ENCODE data around the gene PHRF1. TPM values are rescaled to one million over a fixed set of nuclear protein-coding genes. Genes with fewer than 3 reads are reported as not detected.
A peak's percentile ranks its signal among the peaks of the same experiment; 100 is the strongest.

The PHRF1 gene
- total RNA-seq, 1 experiment from 2014 or later = 48.9 TPM

DNA sequence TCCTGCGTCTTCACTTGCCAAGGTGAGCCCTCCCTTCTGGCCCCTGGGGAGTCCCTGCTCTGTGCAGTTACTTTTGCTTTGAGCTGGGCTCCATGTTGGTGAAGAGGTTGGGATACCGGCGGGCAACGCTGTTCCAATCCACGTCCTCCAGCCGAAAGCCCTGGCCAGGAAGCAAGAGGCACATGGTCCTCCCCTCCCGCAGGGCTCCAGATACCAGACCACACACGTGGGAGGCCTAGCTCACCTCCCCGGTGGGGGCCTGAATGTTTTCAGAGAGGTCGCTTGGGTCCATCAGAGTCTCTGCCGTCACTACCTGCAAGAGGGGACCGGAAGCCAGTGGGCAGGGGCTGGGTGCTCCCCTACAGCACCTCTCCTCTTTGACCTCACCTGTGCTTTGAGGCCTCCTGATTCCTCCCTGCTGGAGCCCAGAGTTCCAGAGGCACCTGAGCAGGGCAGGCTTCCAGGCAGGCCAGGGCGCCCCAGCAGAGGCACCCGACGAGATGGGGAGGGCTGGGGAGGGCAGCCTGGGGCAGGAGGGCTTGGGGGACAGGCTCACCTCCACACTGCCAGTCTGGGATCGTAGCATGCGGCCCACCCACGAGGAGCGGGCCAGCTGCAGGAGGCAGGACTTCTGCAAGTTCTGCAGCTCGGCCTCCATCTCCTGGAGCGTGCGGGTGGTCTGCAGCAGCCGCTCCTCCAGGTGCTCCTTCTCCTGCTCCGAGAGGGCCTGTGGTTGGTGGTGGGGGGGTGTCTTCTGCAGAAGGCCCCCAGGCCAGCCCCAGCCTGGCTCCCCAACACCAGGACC is 18.7 kb upstream of the PHRF1 start:
- Histone ChIP-seq H3K9ac (ENCODE audit: extremely low read depth, insufficient read length, low read length) (no peak overlapping the region), H2BK15ac (ENCODE audit: low read depth, low read length) (no peak overlapping the region), H3K79me2 (ENCODE audit: insufficient read depth, low read length) (no peaks in the 10 kb centered on the region), H3K4ac (ENCODE audit: low read depth, low read length) (no peak overlapping the region), H3K14ac (ENCODE audit: insufficient read depth, low read length) (no peak overlapping the region; the same call in 1 of the 2 replicates), H2AFZ (ENCODE audit: low read length) (no peak overlapping the region), H4K91ac (ENCODE audit: insufficient read length, low read depth, low read length) (no peak overlapping the region), H4K8ac (replicated peaks; ENCODE audit: insufficient read length, low read depth, low read length) (no peak overlapping the region), H3K56ac (ENCODE audit: insufficient read length, low read depth, low read length) (no peak overlapping the region), H2AK5ac (ENCODE audit: insufficient read length, low read length) (no peak overlapping the region), H3K9me3 (ENCODE audit: control insufficient read depth, low read depth, low read length) (no peaks in the 10 kb centered on the region), H3K4me1 (ENCODE audit: insufficient read depth, low read length) (no peaks in the 10 kb centered on the region), H2BK12ac (ENCODE audit: insufficient read length, low read depth, low read length) (no peak overlapping the region), H4K5ac (ENCODE audit: insufficient read length, low read depth, low read length) (no peak overlapping the region), H2BK5ac (ENCODE audit: insufficient read length, low read length) (no peak overlapping the region), H3T11ph (ENCODE audit: low read length) (no peak overlapping the region), H3K27ac (ENCODE audit: insufficient read length, low read depth, low read length) (no peak overlapping the region), H2BK120ac (ENCODE audit: low read depth, low read length, poor library complexity, severe bottlenecking) (no peak overlapping the region), H3K18ac (ENCODE audit: insufficient read length, low read depth, low read length) (no peak overlapping the region), H3K79me1 (ENCODE audit: insufficient read depth, low read depth, low read length, poor library complexity, severe bottlenecking) (no peaks in the 10 kb centered on the region), H3K23ac (ENCODE audit: insufficient read length, low read depth, low read length) (no peak overlapping the region), H3K4me2 (ENCODE audit: insufficient read depth, insufficient read length, low read length) (no peak overlapping the region), H4K20me1 (ENCODE audit: control insufficient read depth, insufficient read depth, insufficient read length) (no peaks in the 10 kb centered on the region), H3K27me3 (ENCODE audit: insufficient read depth, low read length) (peaks cover 5% of the 10 kb centered on the region; the same call in 1 of the 2 replicates), H2BK20ac (ENCODE audit: low read depth, low read length, poor library complexity, severe bottlenecking) (no peak overlapping the region), H3K23me2 (ENCODE audit: insufficient read length, low read depth, low read length, poor library complexity, severe bottlenecking) (peaks cover 12% of the 10 kb centered on the region)
- no peak overlapping the region for H3K27ac Mint-ChIP-seq
- no CpG with 5 or more reads among the region's 24 CpGs for WGBS (ENCODE audit: extremely low coverage, insufficient read length, low lambda C conversion rate)
- DNase-seq = no peak
- peaks cover 34% of the 10 kb centered on the region for H3K27me3 Mint-ChIP-seq (ENCODE audit: low read depth)
- TF ChIP-seq, protein P1, sequence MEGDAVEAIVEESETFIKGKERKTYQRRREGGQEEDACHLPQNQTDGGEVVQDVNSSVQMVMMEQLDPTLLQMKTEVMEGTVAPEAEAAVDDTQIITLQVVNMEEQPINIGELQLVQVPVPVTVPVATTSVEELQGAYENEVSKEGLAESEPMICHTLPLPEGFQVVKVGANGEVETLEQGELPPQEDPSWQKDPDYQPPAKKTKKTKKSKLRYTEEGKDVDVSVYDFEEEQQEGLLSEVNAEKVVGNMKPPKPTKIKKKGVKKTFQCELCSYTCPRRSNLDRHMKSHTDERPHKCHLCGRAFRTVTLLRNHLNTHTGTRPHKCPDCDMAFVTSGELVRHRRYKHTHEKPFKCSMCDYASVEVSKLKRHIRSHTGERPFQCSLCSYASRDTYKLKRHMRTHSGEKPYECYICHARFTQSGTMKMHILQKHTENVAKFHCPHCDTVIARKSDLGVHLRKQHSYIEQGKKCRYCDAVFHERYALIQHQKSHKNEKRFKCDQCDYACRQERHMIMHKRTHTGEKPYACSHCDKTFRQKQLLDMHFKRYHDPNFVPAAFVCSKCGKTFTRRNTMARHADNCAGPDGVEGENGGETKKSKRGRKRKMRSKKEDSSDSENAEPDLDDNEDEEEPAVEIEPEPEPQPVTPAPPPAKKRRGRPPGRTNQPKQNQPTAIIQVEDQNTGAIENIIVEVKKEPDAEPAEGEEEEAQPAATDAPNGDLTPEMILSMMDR (conservative IDR thresholded peaks at IDR 0.05) = no peak
- no peaks in the 10 kb centered on the region; a peak in 2 of 5 replicates for H3K9me3 Mint-ChIP-seq
- H3K4me3 Mint-ChIP-seq = peak overlapping the region in 1 of 2 experiments; percentile 51; a peak in 3 of 5 replicates
- peaks cover 0 to 2% (median 0%) of the 10 kb centered on the region in 3 experiments; a peak in 5 of 7 replicates for H3K36me3 Mint-ChIP-seq (ENCODE audit: insufficient read depth in 1 of 3, low read depth in 3 of 3)
- peaks cover 7 to 22% of the 10 kb centered on the region in 2 experiments for H3K4me1 Mint-ChIP-seq
